Ishikawa (cell line): Measurements from ENCODE around the gene OR5AR1.

Experiments used
- CEBPB ChIP-seq: IDR thresholded peaks from 2 replicates; pipeline ENCODE4 v1.6.1; 2012
- EP300 ChIP-seq: IDR thresholded peaks from 2 replicates; pipeline ENCODE4 v1.6.1; 2012; ENCODE audit warnings: borderline replicate concordance
- MAX ChIP-seq: IDR thresholded peaks from 2 replicates; pipeline ENCODE4 v1.6.1; 2012
- RAD21 ChIP-seq: IDR thresholded peaks from 2 replicates; pipeline ENCODE4 v1.6.1; 2012; ENCODE audit warnings: low read depth
- TCF12 ChIP-seq: IDR thresholded peaks from 2 replicates; pipeline ENCODE4 v1.6.1; 2012; ENCODE audit warnings: low read depth
- TEAD4 ChIP-seq: IDR thresholded peaks from 2 replicates; pipeline ENCODE4 v1.6.1; 2012
- YY1 ChIP-seq: IDR thresholded peaks from 2 replicates; pipeline ENCODE4 v1.6.1; 2012; ENCODE audit warnings: low read depth
- ZBTB7A ChIP-seq: IDR thresholded peaks from 2 replicates; pipeline ENCODE4 v1.6.1; 2012; ENCODE audit warnings: low read depth
- TF ChIP-seq, protein P1 (sequence below): IDR thresholded peaks from 2 replicates; pipeline ENCODE4 v1.6.1; 2012

- no peak for TF ChIP-seq EP300
- TF ChIP-seq, protein P1, sequence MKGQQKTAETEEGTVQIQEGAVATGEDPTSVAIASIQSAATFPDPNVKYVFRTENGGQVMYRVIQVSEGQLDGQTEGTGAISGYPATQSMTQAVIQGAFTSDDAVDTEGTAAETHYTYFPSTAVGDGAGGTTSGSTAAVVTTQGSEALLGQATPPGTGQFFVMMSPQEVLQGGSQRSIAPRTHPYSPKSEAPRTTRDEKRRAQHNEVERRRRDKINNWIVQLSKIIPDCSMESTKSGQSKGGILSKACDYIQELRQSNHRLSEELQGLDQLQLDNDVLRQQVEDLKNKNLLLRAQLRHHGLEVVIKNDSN, result no peak
- TF ChIP-seq MAX, result no peak
- no peak for TF ChIP-seq CEBPB
- TF ChIP-seq RAD21, result no peak
- TF ChIP-seq ZBTB7A, result no peak
- TF ChIP-seq YY1, result no peak
- no peak for TF ChIP-seq TCF12
- no peak for TF ChIP-seq TEAD4
These were observed 42.4 kb downstream of the OR5AR1 start for GRCh38 chr11:56705784-56706396.
